ENCODE data around the gene SCN9A. TPM values are rescaled to one million over a fixed set of nuclear protein-coding genes. Genes with fewer than 3 reads are reported as not detected.

SCN9A gene
- total RNA-seq, 2 experiments from 2014 or later = 0.07 TPM; not detected in 1

GRCh38 chr2:166188084-166188483, 187.7 kb downstream of the SCN9A start:
- CTCF ChIA-PET = no interaction called here

GRCh38 chr2:166184789-166185188, 191.0 kb downstream of the SCN9A start:
- Mint-ChIP-seq H3K4me3 (no peak overlapping the region), H3K36me3 (ENCODE audit: low read depth) (no peaks in the 10 kb centered on the region), H3K27ac (no peak overlapping the region), H3K9me3 (ENCODE audit: low read depth) (no peaks in the 10 kb centered on the region), H3K27me3 (peaks cover 4% of the 10 kb centered on the region), H3K4me1 (no peaks in the 10 kb centered on the region)
- no peak for DNase-seq
- intact Hi-C loops (cut with DNase I, micrococcal nuclease) = no loop called here
- ATAC-seq = no peak
- POLR2A ChIA-PET = no interaction called here
- CTCF ChIA-PET = no interaction called here

More at GRCh38 chr2:166188084-166188483, 187.7 kb downstream of the SCN9A start:
- ATAC-seq (no peak), DNase-seq (no peak)
- intact Hi-C loops (cut with DNase I, micrococcal nuclease) = no loop called here
- Mint-ChIP-seq H3K4me1 (no peaks in the 10 kb centered on the region), H3K27ac (no peak overlapping the region), H3K9me3 (ENCODE audit: low read depth) (no peaks in the 10 kb centered on the region), H3K27me3 (peaks cover 2% of the 10 kb centered on the region), H3K4me3 (no peak overlapping the region), H3K36me3 (ENCODE audit: low read depth) (no peaks in the 10 kb centered on the region)
- POLR2A ChIA-PET = no interaction called here

- H3K4me3 Mint-ChIP-seq = no peak overlapping the region
- ATAC-seq = no peak
- intact Hi-C loops (cut with DNase I, micrococcal nuclease) = loop anchor here in 1 of 2 experiments (1.0 to 2.0 kb wide), 2 partner anchors 125 to 227 kb away; no protein-coding TSS in a partner anchor
- no peak for DNase-seq
- H3K27ac Mint-ChIP-seq = no peak overlapping the region
- peaks cover 7% of the 10 kb centered on the region for H3K27me3 Mint-ChIP-seq
- ChIA-PET POLR2A (no interaction called here), CTCF (interaction anchor here (0.5 to 1.5 kb wide), 6 partner anchors 12 to 348 kb away, joined by 3 to 4 read pairs (median 3); no protein-coding TSS in a partner anchor)
- no peaks in the 10 kb centered on the region for H3K36me3 Mint-ChIP-seq (ENCODE audit: low read depth)
- H3K4me1 Mint-ChIP-seq = no peaks in the 10 kb centered on the region
- no peaks in the 10 kb centered on the region for H3K9me3 Mint-ChIP-seq (ENCODE audit: low read depth)
Observed at GRCh38 chr2:166181813-166182154, 194.0 kb downstream of the SCN9A start.

- CTCF ChIA-PET = interaction anchor here (0.5 to 1.8 kb wide), 7 partner anchors 14 to 226 kb away, joined by 3 to 7 read pairs (median 4); partner anchors contain the start of gene SCN1A
- H3K36me3 Mint-ChIP-seq (ENCODE audit: low read depth) = no peaks in the 10 kb centered on the region
- H3K27ac Mint-ChIP-seq = no peak overlapping the region
- POLR2A ChIA-PET = interaction anchor here (0.6 kb wide), 1 partner anchor 171 kb away, joined by 3 read pairs; no protein-coding TSS in a partner anchor
- peaks cover 6% of the 10 kb centered on the region for H3K27me3 Mint-ChIP-seq
- peak; percentile 60 for DNase-seq
- H3K4me3 Mint-ChIP-seq = no peak overlapping the region
- intact Hi-C loops (cut with DNase I, micrococcal nuclease) = loop anchor here in 1 of 2 experiments (1.0 to 2.0 kb wide), 2 partner anchors 124 to 227 kb away; no protein-coding TSS in a partner anchor
- no peaks in the 10 kb centered on the region for H3K9me3 Mint-ChIP-seq (ENCODE audit: low read depth)
- H3K4me1 Mint-ChIP-seq = no peaks in the 10 kb centered on the region
- ATAC-seq = peak; percentile 66
Observed at GRCh38 chr2:166180951-166181812, 194.6 kb downstream of the SCN9A start.

- ChIA-PET POLR2A (no interaction called here), CTCF (interaction anchor here (0.7 kb wide), 1 partner anchor 15 kb away, joined by 3 read pairs; no protein-coding TSS in a partner anchor)
- Mint-ChIP-seq H3K4me1 (no peaks in the 10 kb centered on the region), H3K4me3 (no peak overlapping the region), H3K27me3 (peaks cover 6% of the 10 kb centered on the region), H3K9me3 (ENCODE audit: low read depth) (no peaks in the 10 kb centered on the region), H3K36me3 (ENCODE audit: low read depth) (no peaks in the 10 kb centered on the region), H3K27ac (no peak overlapping the region)
- ATAC-seq (no peak), DNase-seq (no peak)
- intact Hi-C loops (cut with DNase I, micrococcal nuclease) = no loop called here
Observed at GRCh38 chr2:166179201-166179600, 196.5 kb downstream of the SCN9A start.

- H3K27ac Mint-ChIP-seq = no peak overlapping the region
- no peaks in the 10 kb centered on the region for H3K4me1 Mint-ChIP-seq
- no peaks in the 10 kb centered on the region for H3K36me3 Mint-ChIP-seq (ENCODE audit: low read depth)
- no peaks in the 10 kb centered on the region for H3K9me3 Mint-ChIP-seq (ENCODE audit: low read depth)
- DNase-seq (no peak), ATAC-seq (no peak)
- peaks cover 7% of the 10 kb centered on the region for H3K27me3 Mint-ChIP-seq
- intact Hi-C loops (cut with DNase I, micrococcal nuclease) = no loop called here
- CTCF ChIA-PET = interaction anchor here (1.1 kb wide), 1 partner anchor 10 kb away, joined by 4 read pairs; no protein-coding TSS in a partner anchor
- POLR2A ChIA-PET = no interaction called here
- no peak overlapping the region for H3K4me3 Mint-ChIP-seq
Observed at GRCh38 chr2:166173263-166173662, 202.5 kb downstream of the SCN9A start.

- Mint-ChIP-seq H3K27ac (no peak overlapping the region), H3K4me3 (no peak overlapping the region), H3K27me3 (peaks cover 10% of the 10 kb centered on the region), H3K9me3 (ENCODE audit: low read depth) (no peaks in the 10 kb centered on the region), H3K4me1 (no peaks in the 10 kb centered on the region), H3K36me3 (ENCODE audit: low read depth) (no peaks in the 10 kb centered on the region)
- intact Hi-C loops (cut with DNase I, micrococcal nuclease) = no loop called here
- CTCF ChIA-PET = interaction anchor here (1.0 kb wide), 1 partner anchor 16 kb away, joined by 3 read pairs; no protein-coding TSS in a partner anchor
- no peak for ATAC-seq
- no peak for DNase-seq
- POLR2A ChIA-PET = no interaction called here
Observed at GRCh38 chr2:166171216-166171615, 204.5 kb downstream of the SCN9A start.

- no peak for DNase-seq
- ChIA-PET CTCF (interaction anchor here (1.0 kb wide), 1 partner anchor 17 kb away, joined by 3 read pairs; no protein-coding TSS in a partner anchor), POLR2A (no interaction called here)
- Mint-ChIP-seq H3K9me3 (ENCODE audit: low read depth) (no peaks in the 10 kb centered on the region), H3K27ac (no peak overlapping the region), H3K27me3 (peaks cover 10% of the 10 kb centered on the region), H3K36me3 (ENCODE audit: low read depth) (no peaks in the 10 kb centered on the region), H3K4me3 (no peak overlapping the region), H3K4me1 (no peaks in the 10 kb centered on the region)
- peak; percentile 36 for ATAC-seq
- intact Hi-C loops (cut with DNase I, micrococcal nuclease) = no loop called here
Observed at GRCh38 chr2:166170356-166170755, 205.4 kb downstream of the SCN9A start.

- no peak overlapping the region for H3K4me3 Mint-ChIP-seq
- DNase-seq (no peak), ATAC-seq (no peak)
- H3K27me3 Mint-ChIP-seq = peaks cover 10% of the 10 kb centered on the region
- intact Hi-C loops (cut with DNase I, micrococcal nuclease) = no loop called here
- no peaks in the 10 kb centered on the region for H3K36me3 Mint-ChIP-seq (ENCODE audit: low read depth)
- H3K9me3 Mint-ChIP-seq (ENCODE audit: low read depth) = no peaks in the 10 kb centered on the region
- ChIA-PET CTCF (no interaction called here), POLR2A (no interaction called here)
- H3K27ac Mint-ChIP-seq = no peak overlapping the region
- H3K4me1 Mint-ChIP-seq = no peaks in the 10 kb centered on the region
Observed at GRCh38 chr2:166167449-166167848, 208.3 kb downstream of the SCN9A start.

- peaks cover 8% of the 10 kb centered on the region for H3K27me3 Mint-ChIP-seq
- no peaks in the 10 kb centered on the region for H3K9me3 Mint-ChIP-seq (ENCODE audit: low read depth)
- no peak overlapping the region for H3K27ac Mint-ChIP-seq
- H3K4me1 Mint-ChIP-seq = no peaks in the 10 kb centered on the region
- no peaks in the 10 kb centered on the region for H3K36me3 Mint-ChIP-seq (ENCODE audit: low read depth)
- intact Hi-C loops (cut with DNase I, micrococcal nuclease) = no loop called here
- ATAC-seq (no peak), DNase-seq (no peak)
- ChIA-PET CTCF (no interaction called here), POLR2A (no interaction called here)
- no peak overlapping the region for H3K4me3 Mint-ChIP-seq
Observed at GRCh38 chr2:166163775-166164174, 212.0 kb downstream of the SCN9A start.

GRCh38 chr2:166158546-166158945, 217.2 kb downstream of the SCN9A start:
- no peak overlapping the region for H3K4me3 Mint-ChIP-seq
- no peaks in the 10 kb centered on the region for H3K36me3 Mint-ChIP-seq (ENCODE audit: low read depth)
- H3K27me3 Mint-ChIP-seq = peaks cover 10% of the 10 kb centered on the region
- POLR2A ChIA-PET = no interaction called here
- CTCF ChIA-PET = no interaction called here
- ATAC-seq = no peak
- no peaks in the 10 kb centered on the region for H3K9me3 Mint-ChIP-seq (ENCODE audit: low read depth)
- no peaks in the 10 kb centered on the region for H3K4me1 Mint-ChIP-seq
- DNase-seq = no peak
- no peak overlapping the region for H3K27ac Mint-ChIP-seq
- intact Hi-C loops (cut with DNase I, micrococcal nuclease) = no loop called here

- ATAC-seq = no peak
- ChIA-PET CTCF (no interaction called here), POLR2A (no interaction called here)
- Mint-ChIP-seq H3K4me3 (no peak overlapping the region), H3K36me3 (ENCODE audit: low read depth) (no peaks in the 10 kb centered on the region), H3K9me3 (ENCODE audit: low read depth) (no peaks in the 10 kb centered on the region), H3K27me3 (peaks cover 10% of the 10 kb centered on the region), H3K27ac (no peak overlapping the region), H3K4me1 (no peaks in the 10 kb centered on the region)
- no peak for DNase-seq
- intact Hi-C loops (cut with DNase I, micrococcal nuclease) = no loop called here
Observed at GRCh38 chr2:166157578-166157977, 218.2 kb downstream of the SCN9A start.
